SU-DHL-6 (cell line): Measurements from ENCODE around the gene HIVEP2.

Experiments used
- EZH2phosphoT487 ChIP-seq: fragments of 200-600 bp; sonication (generic), shearing (Covaris generic); conservative IDR thresholded peaks from 2 replicates; pipeline ENCODE4 v1.6.1; 2018; ENCODE audit warnings: mild to moderate bottlenecking, antibody characterized with exemption, low read length, moderate library complexity, mixed read lengths
- TF ChIP-seq, protein P1 (sequence below): fragments of 200-600 bp; sonication (generic); IDR thresholded peaks from one replicate; pipeline ENCODE4 v1.5.1; 2017; ENCODE audit warnings: antibody characterized with exemption, mild to moderate bottlenecking, low read length, moderate library complexity; ENCODE audit not compliant: insufficient read depth, poor library complexity, severe bottlenecking

GRCh38 chr6:142861711-142862110 is 83.3 kb downstream of the HIVEP2 start:
- TF ChIP-seq, protein P1, sequence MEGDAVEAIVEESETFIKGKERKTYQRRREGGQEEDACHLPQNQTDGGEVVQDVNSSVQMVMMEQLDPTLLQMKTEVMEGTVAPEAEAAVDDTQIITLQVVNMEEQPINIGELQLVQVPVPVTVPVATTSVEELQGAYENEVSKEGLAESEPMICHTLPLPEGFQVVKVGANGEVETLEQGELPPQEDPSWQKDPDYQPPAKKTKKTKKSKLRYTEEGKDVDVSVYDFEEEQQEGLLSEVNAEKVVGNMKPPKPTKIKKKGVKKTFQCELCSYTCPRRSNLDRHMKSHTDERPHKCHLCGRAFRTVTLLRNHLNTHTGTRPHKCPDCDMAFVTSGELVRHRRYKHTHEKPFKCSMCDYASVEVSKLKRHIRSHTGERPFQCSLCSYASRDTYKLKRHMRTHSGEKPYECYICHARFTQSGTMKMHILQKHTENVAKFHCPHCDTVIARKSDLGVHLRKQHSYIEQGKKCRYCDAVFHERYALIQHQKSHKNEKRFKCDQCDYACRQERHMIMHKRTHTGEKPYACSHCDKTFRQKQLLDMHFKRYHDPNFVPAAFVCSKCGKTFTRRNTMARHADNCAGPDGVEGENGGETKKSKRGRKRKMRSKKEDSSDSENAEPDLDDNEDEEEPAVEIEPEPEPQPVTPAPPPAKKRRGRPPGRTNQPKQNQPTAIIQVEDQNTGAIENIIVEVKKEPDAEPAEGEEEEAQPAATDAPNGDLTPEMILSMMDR: no peak
- TF ChIP-seq EZH2phosphoT487: no peak
